ENCODE measurements around the gene C9orf40.
A peak's percentile ranks its signal among the peaks of the same experiment; 100 is the strongest.

Gene C9orf40

GRCh38 chr9:74952201-74953151 lies at the start of gene C9orf40:
Gene C9orf40, minus strand, starts transcription at chr9:74952912. Its CDS starts 301 bp downstream, at chr9:74952611.
- 0 out of 2 replicates have a peak, but pooled peaks cover 6% of the 10 kb centered on the region for H3K4me1 ChIP-seq (ENCODE audit: insufficient read depth, low read length)
- peak within 1 kb of the TSS; percentile 81 for H3K4me3 ChIP-seq (ENCODE audit: low read length)
- H3K36me3 ChIP-seq (ENCODE audit: insufficient read depth, low read depth, low read length) = no peaks in the 10 kb centered on the region
- no peaks in the 10 kb centered on the region for H3K9me3 ChIP-seq (ENCODE audit: insufficient read depth, low read depth, low read length)
- H3K27ac ChIP-seq (ENCODE audit: low read length) = no peak within 1 kb of the TSS
- H3K27me3 ChIP-seq (ENCODE audit: insufficient read depth, low read length) = no peaks in the 10 kb centered on the region
- H3K9ac ChIP-seq (ENCODE audit: low read depth, low read length) = peak within 1 kb of the TSS; percentile 87

- H3K27me3 ChIP-seq (ENCODE audit: insufficient read depth, low read length) = no peaks in the 10 kb centered on the region
- no peak overlapping the region for H3K27ac ChIP-seq (ENCODE audit: low read length)
- H3K9ac ChIP-seq (ENCODE audit: low read depth, low read length) = no peak overlapping the region
- no peak overlapping the region for H3K4me3 ChIP-seq (ENCODE audit: low read length)
- no peaks in the 10 kb centered on the region for H3K4me1 ChIP-seq (ENCODE audit: insufficient read depth, low read length)
- no peaks in the 10 kb centered on the region for H3K9me3 ChIP-seq (ENCODE audit: insufficient read depth, low read depth, low read length)
- H3K36me3 ChIP-seq (ENCODE audit: insufficient read depth, low read depth, low read length) = peaks cover 14% of the 10 kb centered on the region
Observed at GRCh38 chr9:75001719-75002421, 49.2 kb upstream of the C9orf40 start.

- Histone ChIP-seq H3K4me1 (ENCODE audit: insufficient read depth, low read length) (no peaks in the 10 kb centered on the region), H3K9me3 (ENCODE audit: insufficient read depth, low read depth, low read length) (no peaks in the 10 kb centered on the region), H3K27me3 (ENCODE audit: insufficient read depth, low read length) (no peaks in the 10 kb centered on the region), H3K27ac (ENCODE audit: low read length) (no peak overlapping the region), H3K36me3 (ENCODE audit: insufficient read depth, low read depth, low read length) (peaks cover 19% of the 10 kb centered on the region), H3K9ac (ENCODE audit: low read depth, low read length) (no peak overlapping the region), H3K4me3 (ENCODE audit: low read length) (no peak overlapping the region)
Observed at GRCh38 chr9:75000835-75001234, 48.1 kb upstream of the C9orf40 start.

- Histone ChIP-seq H3K9ac (ENCODE audit: low read depth, low read length) (no peak overlapping the region), H3K9me3 (ENCODE audit: insufficient read depth, low read depth, low read length) (no peaks in the 10 kb centered on the region), H3K27ac (ENCODE audit: low read length) (no peak overlapping the region), H3K4me1 (ENCODE audit: insufficient read depth, low read length) (no peaks in the 10 kb centered on the region), H3K36me3 (ENCODE audit: insufficient read depth, low read depth, low read length) (peaks cover 34% of the 10 kb centered on the region), H3K27me3 (ENCODE audit: insufficient read depth, low read length) (no peaks in the 10 kb centered on the region), H3K4me3 (ENCODE audit: low read length) (no peak overlapping the region)
Observed at GRCh38 chr9:74985041-74985440, 32.3 kb upstream of the C9orf40 start.

GRCh38 chr9:74983709-74984108 lies 31.0 kb upstream of the C9orf40 start:
- H3K4me1 ChIP-seq (ENCODE audit: insufficient read depth, low read length) = no peaks in the 10 kb centered on the region
- H3K27ac ChIP-seq (ENCODE audit: low read length) = no peak overlapping the region
- no peaks in the 10 kb centered on the region for H3K9me3 ChIP-seq (ENCODE audit: insufficient read depth, low read depth, low read length)
- H3K36me3 ChIP-seq (ENCODE audit: insufficient read depth, low read depth, low read length) = peaks cover 43% of the 10 kb centered on the region
- no peak overlapping the region for H3K4me3 ChIP-seq (ENCODE audit: low read length)
- H3K27me3 ChIP-seq (ENCODE audit: insufficient read depth, low read length) = no peaks in the 10 kb centered on the region
- no peak overlapping the region for H3K9ac ChIP-seq (ENCODE audit: low read depth, low read length)

- Histone ChIP-seq H3K4me3 (ENCODE audit: low read length) (no peak overlapping the region), H3K36me3 (ENCODE audit: insufficient read depth, low read depth, low read length) (peaks cover 40% of the 10 kb centered on the region), H3K9ac (ENCODE audit: low read depth, low read length) (no peak overlapping the region), H3K4me1 (ENCODE audit: insufficient read depth, low read length) (no peaks in the 10 kb centered on the region), H3K9me3 (ENCODE audit: insufficient read depth, low read depth, low read length) (0 out of 2 replicates have a peak, but pooled peaks cover 4% of the 10 kb centered on the region), H3K27ac (ENCODE audit: low read length) (no peak overlapping the region), H3K27me3 (ENCODE audit: insufficient read depth, low read length) (no peaks in the 10 kb centered on the region)
Observed at GRCh38 chr9:74979844-74980243, 27.1 kb upstream of the C9orf40 start.

GRCh38 chr9:74977287-74977686 lies 24.6 kb upstream of the C9orf40 start:
- H3K27ac ChIP-seq (ENCODE audit: low read length) = no peak overlapping the region
- H3K4me1 ChIP-seq (ENCODE audit: insufficient read depth, low read length) = no peaks in the 10 kb centered on the region
- no peak overlapping the region for H3K4me3 ChIP-seq (ENCODE audit: low read length)
- peaks cover 29% of the 10 kb centered on the region for H3K36me3 ChIP-seq (ENCODE audit: insufficient read depth, low read depth, low read length)
- no peak overlapping the region for H3K9ac ChIP-seq (ENCODE audit: low read depth, low read length)
- H3K27me3 ChIP-seq (ENCODE audit: insufficient read depth, low read length) = no peaks in the 10 kb centered on the region
- peaks cover 4% of the 10 kb centered on the region; the same call in 1 of the 2 replicates for H3K9me3 ChIP-seq (ENCODE audit: insufficient read depth, low read depth, low read length)

- no peak overlapping the region for H3K4me3 ChIP-seq (ENCODE audit: low read length)
- no peaks in the 10 kb centered on the region for H3K27me3 ChIP-seq (ENCODE audit: insufficient read depth, low read length)
- H3K9me3 ChIP-seq (ENCODE audit: insufficient read depth, low read depth, low read length) = peaks cover 4% of the 10 kb centered on the region; the same call in 1 of the 2 replicates
- no peak overlapping the region for H3K9ac ChIP-seq (ENCODE audit: low read depth, low read length)
- no peak overlapping the region for H3K27ac ChIP-seq (ENCODE audit: low read length)
- H3K36me3 ChIP-seq (ENCODE audit: insufficient read depth, low read depth, low read length) = peaks cover 29% of the 10 kb centered on the region
- no peaks in the 10 kb centered on the region for H3K4me1 ChIP-seq (ENCODE audit: insufficient read depth, low read length)
Observed at GRCh38 chr9:74975538-74975937, 22.8 kb upstream of the C9orf40 start.

GRCh38 chr9:74974558-74974957 lies 21.8 kb upstream of the C9orf40 start:
- H3K36me3 ChIP-seq (ENCODE audit: insufficient read depth, low read depth, low read length) = peaks cover 21% of the 10 kb centered on the region; the same call in 1 of the 2 replicates
- H3K9ac ChIP-seq (ENCODE audit: low read depth, low read length) = no peak overlapping the region
- H3K27ac ChIP-seq (ENCODE audit: low read length) = no peak overlapping the region
- H3K4me3 ChIP-seq (ENCODE audit: low read length) = no peak overlapping the region
- H3K27me3 ChIP-seq (ENCODE audit: insufficient read depth, low read length) = no peaks in the 10 kb centered on the region
- H3K9me3 ChIP-seq (ENCODE audit: insufficient read depth, low read depth, low read length) = peaks cover 4% of the 10 kb centered on the region; the same call in 1 of the 2 replicates
- no peaks in the 10 kb centered on the region for H3K4me1 ChIP-seq (ENCODE audit: insufficient read depth, low read length)

- Histone ChIP-seq H3K27me3 (ENCODE audit: insufficient read depth, low read length) (no peaks in the 10 kb centered on the region), H3K9ac (ENCODE audit: low read depth, low read length) (no peak overlapping the region), H3K27ac (ENCODE audit: low read length) (no peak overlapping the region), H3K9me3 (ENCODE audit: insufficient read depth, low read depth, low read length) (peaks cover 4% of the 10 kb centered on the region; the same call in 1 of the 2 replicates), H3K4me3 (ENCODE audit: low read length) (no peak overlapping the region), H3K36me3 (ENCODE audit: insufficient read depth, low read depth, low read length) (peaks cover 16% of the 10 kb centered on the region; the same call in 1 of the 2 replicates), H3K4me1 (ENCODE audit: insufficient read depth, low read length) (no peaks in the 10 kb centered on the region)
Observed at GRCh38 chr9:74973714-74974113, 21.0 kb upstream of the C9orf40 start.

GRCh38 chr9:74963056-74963455 lies 10.3 kb upstream of the C9orf40 start:
- no peaks in the 10 kb centered on the region for H3K4me1 ChIP-seq (ENCODE audit: insufficient read depth, low read length)
- H3K27me3 ChIP-seq (ENCODE audit: insufficient read depth, low read length) = no peaks in the 10 kb centered on the region
- H3K36me3 ChIP-seq (ENCODE audit: insufficient read depth, low read depth, low read length) = no peaks in the 10 kb centered on the region
- no peak overlapping the region for H3K9ac ChIP-seq (ENCODE audit: low read depth, low read length)
- peaks cover 10% of the 10 kb centered on the region; the same call in 1 of the 2 replicates for H3K9me3 ChIP-seq (ENCODE audit: insufficient read depth, low read depth, low read length)
- H3K4me3 ChIP-seq (ENCODE audit: low read length) = no peak overlapping the region
- H3K27ac ChIP-seq (ENCODE audit: low read length) = no peak overlapping the region
